Spleen (tissue), 7 donors: Measurements from ENCODE around the gene FBXO28.

Experiments
- CTCF ChIP-seq, 11 experiments: fragments of 200-600 bp in 7 of 11; fragments of 450-650 bp in 4 of 11; sonication (generic) in 4 of 11; IDR thresholded peaks in 8 of 11; conservative IDR thresholded peaks in 3 of 11; 1 replicate in 7 of 11; 2 replicates in 4 of 11; pipeline versions ENCODE4 v1.4.0 to v1.8.0; 2016 to 2021; ENCODE audit warnings: antibody characterized with exemption in 11 of 11, inconsistent platforms in 4 of 11, mild to moderate bottlenecking in 1 of 11
- POLR2A ChIP-seq, 3 donors: fragments of 450-650 bp; IDR thresholded peaks; one replicate each; pipeline ENCODE4 v1.5.1; 2017; ENCODE audit warnings: antibody characterized with exemption in 3 of 3, mild to moderate bottlenecking in 1 of 3
- POLR2AphosphoS5 ChIP-seq, 3 donors: sonication (generic); formaldehyde crosslinking; IDR thresholded peaks; one replicate each; pipeline ENCODE4 v1.5.1; 2017; ENCODE audit warnings: antibody characterized with exemption in 3 of 3
- donor health status: DM: no; HTN: no; CAD: no; lungs with moderate emphysema.
- donor health status: DM: no; HTN: no; CAD: no.
- donor health status: DM: no; HTN: no; CAD: no.

- TF ChIP-seq CTCF (IDR thresholded peaks at IDR 0.05 in 8 of 11, conservative IDR thresholded peaks at IDR 0.05 in 3 of 11) (no peak), POLR2AphosphoS5 (IDR thresholded peaks at IDR 0.05) (no peak), POLR2A (IDR thresholded peaks at IDR 0.05) (no peak)
Measured at GRCh38 chr1:224108991-224109390, 4.9 kb upstream of the FBXO28 start.
